HEK293 (cell line): Measurements from ENCODE around the gene AQP10.

Source experiments
- EGR2 ChIP-seq: fragments of 450-650 bp; formaldehyde crosslinking; IDR thresholded peaks from 2 replicates; pipeline ENCODE4 v1.5.1; 2016; ENCODE audit warnings: low read depth, missing biosample characterization, missing genetic modification characterization
- GLIS1 ChIP-seq: fragments of 450-650 bp; formaldehyde crosslinking; IDR thresholded peaks from 2 replicates; pipeline ENCODE4 v1.5.1; 2016; ENCODE audit warnings: missing biosample characterization, missing genetic modification characterization
- GLIS2 ChIP-seq: fragments of 450-650 bp; formaldehyde crosslinking; IDR thresholded peaks from 2 replicates; pipeline ENCODE4 v1.5.1; 2016; ENCODE audit warnings: missing biosample characterization, missing genetic modification characterization
- HOXC10 ChIP-seq: sonication (generic); formaldehyde crosslinking; IDR thresholded peaks from 2 replicates; pipeline ENCODE4 v1.8.1; 2023; ENCODE audit warnings: mild to moderate bottlenecking, missing genetic modification reagents
- KLF1 ChIP-seq: fragments of 450-650 bp; formaldehyde crosslinking; IDR thresholded peaks from 2 replicates; pipeline ENCODE4 v1.5.1; 2016; ENCODE audit warnings: missing biosample characterization, missing genetic modification characterization
- REPIN1 ChIP-seq: fragments of 450-650 bp; formaldehyde crosslinking; IDR thresholded peaks from 2 replicates; pipeline ENCODE4 v1.5.1; 2017; ENCODE audit warnings: missing biosample characterization, missing genetic modification characterization, low read depth
- SCRT2 ChIP-seq: fragments of 450-650 bp; formaldehyde crosslinking; IDR thresholded peaks from 2 replicates; pipeline ENCODE4 v1.5.1; 2016; ENCODE audit warnings: missing biosample characterization, missing genetic modification characterization
- ZBTB17 ChIP-seq: fragments of 450-650 bp; formaldehyde crosslinking; IDR thresholded peaks from 2 replicates; pipeline ENCODE4 v1.5.1; 2016; ENCODE audit warnings: missing biosample characterization, missing genetic modification characterization
- ZBTB8A ChIP-seq: fragments of 450-650 bp; formaldehyde crosslinking; IDR thresholded peaks from 2 replicates; pipeline ENCODE4 v1.5.1; 2016; ENCODE audit warnings: missing biosample characterization, missing genetic modification characterization
- ZEB2 ChIP-seq: fragments of 450-650 bp; formaldehyde crosslinking; IDR thresholded peaks from 2 replicates; pipeline ENCODE4 v1.5.1; 2016; ENCODE audit warnings: missing biosample characterization, missing genetic modification characterization
- ZFP41 ChIP-seq: fragments of 450-650 bp; formaldehyde crosslinking; IDR thresholded peaks from 2 replicates; pipeline ENCODE4 v1.5.1; 2016; ENCODE audit warnings: missing biosample characterization, missing genetic modification characterization, borderline replicate concordance
- ZIC2 ChIP-seq: fragments of 450-650 bp; formaldehyde crosslinking; IDR thresholded peaks from 2 replicates; pipeline ENCODE4 v1.5.1; 2016; ENCODE audit warnings: missing biosample characterization, missing genetic modification characterization
- ZNF114 ChIP-seq: fragments of 450-650 bp; formaldehyde crosslinking; IDR thresholded peaks from 2 replicates; pipeline ENCODE4 v1.5.0; 2017; ENCODE audit warnings: missing biosample characterization, missing genetic modification characterization
- ZNF155 ChIP-seq: fragments of 450-650 bp; formaldehyde crosslinking; IDR thresholded peaks from 2 replicates; pipeline ENCODE4 v1.5.1; 2016; ENCODE audit warnings: missing biosample characterization, missing genetic modification characterization
- ZNF221 ChIP-seq: fragments of 450-650 bp; formaldehyde crosslinking; IDR thresholded peaks from 2 replicates; pipeline ENCODE4 v1.5.1; 2017; ENCODE audit warnings: missing biosample characterization, missing genetic modification characterization, borderline replicate concordance
- ZNF223 ChIP-seq: fragments of 450-650 bp; formaldehyde crosslinking; IDR thresholded peaks from 2 replicates; pipeline ENCODE4 v1.5.1; 2016; ENCODE audit warnings: missing biosample characterization, missing genetic modification characterization
- ZNF23 ChIP-seq: fragments of 450-650 bp; formaldehyde crosslinking; IDR thresholded peaks from 2 replicates; pipeline ENCODE4 v1.5.1; 2016; ENCODE audit warnings: missing biosample characterization, missing genetic modification characterization, borderline replicate concordance
- ZNF239 ChIP-seq: fragments of 450-650 bp; formaldehyde crosslinking; IDR thresholded peaks from 2 replicates; pipeline ENCODE4 v1.5.1; 2016; ENCODE audit warnings: missing biosample characterization, missing genetic modification characterization
- ZNF311 ChIP-seq: fragments of 450-650 bp; formaldehyde crosslinking; IDR thresholded peaks from 2 replicates; pipeline ENCODE4 v1.5.1; 2017; ENCODE audit warnings: missing biosample characterization, missing genetic modification characterization, borderline replicate concordance
- ZNF354C ChIP-seq: fragments of 450-650 bp; formaldehyde crosslinking; IDR thresholded peaks from 2 replicates; pipeline ENCODE4 v1.5.1; 2016; ENCODE audit warnings: missing biosample characterization, missing genetic modification characterization, low read depth, borderline replicate concordance
- ZNF548 ChIP-seq: fragments of 450-650 bp; formaldehyde crosslinking; IDR thresholded peaks from 2 replicates; pipeline ENCODE4 v1.5.1; 2016; ENCODE audit warnings: missing biosample characterization, missing genetic modification characterization
- ZNF623 ChIP-seq: fragments of 450-650 bp; formaldehyde crosslinking; IDR thresholded peaks from 2 replicates; pipeline ENCODE4 v1.5.1; 2016; ENCODE audit warnings: missing biosample characterization, missing genetic modification characterization
- ZNF707 ChIP-seq: fragments of 450-650 bp; formaldehyde crosslinking; IDR thresholded peaks from 2 replicates; pipeline ENCODE4 v1.5.1; 2016; ENCODE audit warnings: missing biosample characterization, missing genetic modification characterization
- ZNF777 ChIP-seq: fragments of 450-650 bp; formaldehyde crosslinking; IDR thresholded peaks from 2 replicates; pipeline ENCODE4 v1.5.1; 2017; ENCODE audit warnings: missing biosample characterization, missing genetic modification characterization, borderline replicate concordance
- ZNF791 ChIP-seq: fragments of 450-650 bp; formaldehyde crosslinking; IDR thresholded peaks from 2 replicates; pipeline ENCODE4 v1.5.1; 2016; ENCODE audit warnings: missing biosample characterization, missing genetic modification characterization
- ZSCAN30 ChIP-seq: fragments of 450-650 bp; IDR thresholded peaks from 2 replicates; pipeline ENCODE4 v1.5.1; 2018; ENCODE audit warnings: missing biosample characterization, mild to moderate bottlenecking, missing genetic modification characterization, moderate library complexity
- TF ChIP-seq, protein P1 (sequence below): fragments of 450-650 bp; IDR thresholded peaks from 2 replicates; pipeline ENCODE4 v1.5.1; 2018; ENCODE audit warnings: missing biosample characterization, mild to moderate bottlenecking, missing genetic modification characterization
- TF ChIP-seq, protein P2 (sequence below): fragments of 450-650 bp; formaldehyde crosslinking; optimal IDR thresholded peaks from 2 replicates; pipeline ENCODE3; 2016; ENCODE audit warnings: missing biosample characterization, mild to moderate bottlenecking, missing genetic modification characterization
- TF ChIP-seq, protein P3 (sequence below): fragments of 450-650 bp; formaldehyde crosslinking; IDR thresholded peaks from 2 replicates; pipeline ENCODE4 v1.5.1; 2016; ENCODE audit warnings: missing biosample characterization, missing genetic modification characterization
- TF ChIP-seq, protein P4 (sequence below): fragments of 450-650 bp; formaldehyde crosslinking; IDR thresholded peaks from 2 replicates; pipeline ENCODE4 v1.5.1; 2016; ENCODE audit warnings: missing biosample characterization, missing genetic modification characterization
- TF ChIP-seq, protein P5 (sequence below): fragments of 450-650 bp; formaldehyde crosslinking; IDR thresholded peaks from 2 replicates; pipeline ENCODE4 v1.5.1; 2017; ENCODE audit warnings: missing biosample characterization, missing genetic modification characterization

Gene AQP10

DNA sequence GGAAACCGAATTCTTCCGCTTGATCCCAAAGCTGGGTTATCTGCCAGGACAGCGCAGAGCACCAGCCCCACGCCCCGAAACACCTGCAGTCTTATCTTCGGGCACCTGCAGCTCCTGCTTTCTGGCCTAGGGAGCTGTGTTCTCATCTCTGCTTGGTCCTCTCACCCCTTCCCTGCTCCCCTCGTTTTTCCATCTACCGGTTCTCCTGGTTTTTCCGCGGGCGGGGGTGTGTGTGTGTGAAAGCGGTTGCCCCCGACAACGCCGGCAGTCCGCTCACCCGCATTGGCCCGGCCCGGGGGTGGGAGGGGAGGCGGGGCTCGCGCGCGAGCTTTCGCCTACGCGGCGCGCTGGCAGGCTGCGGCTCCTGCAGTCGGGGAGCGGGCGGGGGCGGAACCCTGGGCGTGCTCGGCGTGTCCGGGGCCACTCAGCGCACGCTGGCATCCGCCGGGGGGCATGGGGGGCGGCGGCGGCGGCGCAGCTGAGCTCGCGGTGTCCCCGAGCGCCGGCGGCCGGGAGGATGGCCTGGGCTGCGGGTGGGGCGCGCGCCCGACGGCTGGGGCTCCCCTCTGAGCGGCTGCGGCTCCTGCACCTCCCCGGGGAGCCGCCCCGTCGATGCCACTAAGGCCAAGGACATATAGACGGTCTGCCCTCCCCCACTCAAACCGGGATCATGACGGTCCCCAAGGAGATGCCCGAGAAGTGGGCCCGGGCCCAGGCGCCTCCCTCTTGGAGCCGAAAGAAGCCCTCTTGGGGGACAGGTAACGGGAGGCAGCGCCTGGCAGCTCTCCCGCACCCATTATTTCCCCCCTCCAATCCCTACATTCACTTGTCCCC is 7.6 kb downstream of the AQP10 start (continued):
- no peak for TF ChIP-seq REPIN1 (tag by site-specific recombination)
- TF ChIP-seq GLIS2 (tag by site-specific recombination) = peak; percentile 80
- TF ChIP-seq, protein P1, sequence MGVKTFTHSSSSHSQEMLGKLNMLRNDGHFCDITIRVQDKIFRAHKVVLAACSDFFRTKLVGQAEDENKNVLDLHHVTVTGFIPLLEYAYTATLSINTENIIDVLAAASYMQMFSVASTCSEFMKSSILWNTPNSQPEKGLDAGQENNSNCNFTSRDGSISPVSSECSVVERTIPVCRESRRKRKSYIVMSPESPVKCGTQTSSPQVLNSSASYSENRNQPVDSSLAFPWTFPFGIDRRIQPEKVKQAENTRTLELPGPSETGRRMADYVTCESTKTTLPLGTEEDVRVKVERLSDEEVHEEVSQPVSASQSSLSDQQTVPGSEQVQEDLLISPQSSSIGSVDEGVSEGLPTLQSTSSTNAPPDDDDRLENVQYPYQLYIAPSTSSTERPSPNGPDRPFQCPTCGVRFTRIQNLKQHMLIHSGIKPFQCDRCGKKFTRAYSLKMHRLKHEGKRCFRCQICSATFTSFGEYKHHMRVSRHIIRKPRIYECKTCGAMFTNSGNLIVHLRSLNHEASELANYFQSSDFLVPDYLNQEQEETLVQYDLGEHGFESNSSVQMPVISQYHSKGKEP (tag by site-specific recombination) = 0 out of 2 replicates have a peak, but pooled peaks have one; percentile 25
- TF ChIP-seq, protein P2, sequence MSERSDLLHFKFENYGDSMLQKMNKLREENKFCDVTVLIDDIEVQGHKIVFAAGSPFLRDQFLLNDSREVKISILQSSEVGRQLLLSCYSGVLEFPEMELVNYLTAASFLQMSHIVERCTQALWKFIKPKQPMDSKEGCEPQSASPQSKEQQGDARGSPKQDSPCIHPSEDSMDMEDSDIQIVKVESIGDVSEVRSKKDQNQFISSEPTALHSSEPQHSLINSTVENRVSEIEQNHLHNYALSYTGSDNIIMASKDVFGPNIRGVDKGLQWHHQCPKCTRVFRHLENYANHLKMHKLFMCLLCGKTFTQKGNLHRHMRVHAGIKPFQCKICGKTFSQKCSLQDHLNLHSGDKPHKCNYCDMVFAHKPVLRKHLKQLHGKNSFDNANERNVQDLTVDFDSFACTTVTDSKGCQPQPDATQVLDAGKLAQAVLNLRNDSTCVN = peak; percentile 65
- TF ChIP-seq ZNF548 (tag by site-specific recombination) = no peak
- TF ChIP-seq, protein P3, sequence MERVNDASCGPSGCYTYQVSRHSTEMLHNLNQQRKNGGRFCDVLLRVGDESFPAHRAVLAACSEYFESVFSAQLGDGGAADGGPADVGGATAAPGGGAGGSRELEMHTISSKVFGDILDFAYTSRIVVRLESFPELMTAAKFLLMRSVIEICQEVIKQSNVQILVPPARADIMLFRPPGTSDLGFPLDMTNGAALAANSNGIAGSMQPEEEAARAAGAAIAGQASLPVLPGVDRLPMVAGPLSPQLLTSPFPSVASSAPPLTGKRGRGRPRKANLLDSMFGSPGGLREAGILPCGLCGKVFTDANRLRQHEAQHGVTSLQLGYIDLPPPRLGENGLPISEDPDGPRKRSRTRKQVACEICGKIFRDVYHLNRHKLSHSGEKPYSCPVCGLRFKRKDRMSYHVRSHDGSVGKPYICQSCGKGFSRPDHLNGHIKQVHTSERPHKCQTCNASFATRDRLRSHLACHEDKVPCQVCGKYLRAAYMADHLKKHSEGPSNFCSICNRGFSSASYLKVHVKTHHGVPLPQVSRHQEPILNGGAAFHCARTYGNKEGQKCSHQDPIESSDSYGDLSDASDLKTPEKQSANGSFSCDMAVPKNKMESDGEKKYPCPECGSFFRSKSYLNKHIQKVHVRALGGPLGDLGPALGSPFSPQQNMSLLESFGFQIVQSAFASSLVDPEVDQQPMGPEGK = peak; percentile 57
- TF ChIP-seq ZBTB17 (tag by site-specific recombination) = peak; percentile 16; the same call in 1 of the 2 replicates
- no peak for TF ChIP-seq ZNF223 (tag by site-specific recombination)
- no peak for TF ChIP-seq ZNF311
- TF ChIP-seq ZNF777 = no peak
- no peak for TF ChIP-seq ZNF114
- no peak for TF ChIP-seq ZBTB8A
- TF ChIP-seq ZNF155 (tag by site-specific recombination) = no peak
- TF ChIP-seq KLF1 = peak; percentile 32; the same call in 1 of the 2 replicates
- no peak for TF ChIP-seq ZNF239 (tag by site-specific recombination)
- no peak for TF ChIP-seq ZNF221 (tag by site-specific recombination)
- no peak for TF ChIP-seq ZFP41 (tag by site-specific recombination)
- peak; percentile 18 for TF ChIP-seq GLIS1
- TF ChIP-seq, protein P4, sequence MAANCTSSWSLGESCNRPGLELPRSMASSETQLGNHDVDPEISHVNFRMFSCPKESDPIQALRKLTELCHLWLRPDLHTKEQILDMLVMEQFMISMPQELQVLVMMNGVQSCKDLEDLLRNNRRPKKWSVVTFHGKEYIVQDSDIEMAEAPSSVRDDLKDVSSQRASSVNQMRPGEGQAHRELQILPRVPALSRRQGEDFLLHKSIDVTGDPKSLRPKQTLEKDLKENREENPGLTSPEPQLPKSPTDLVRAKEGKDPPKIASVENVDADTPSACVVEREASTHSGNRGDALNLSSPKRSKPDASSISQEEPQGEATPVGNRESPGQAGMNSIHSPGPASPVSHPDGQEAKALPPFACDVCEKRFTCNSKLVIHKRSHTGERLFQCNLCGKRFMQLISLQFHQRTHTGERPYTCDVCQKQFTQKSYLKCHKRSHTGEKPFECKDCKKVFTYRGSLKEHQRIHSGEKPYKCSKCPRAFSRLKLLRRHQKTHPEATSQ (tag by site-specific recombination) = no peak
- TF ChIP-seq ZIC2 = peak; percentile 14; the same call in 1 of the 2 replicates
- TF ChIP-seq EGR2 = peak; percentile 76
- 0 out of 2 replicates have a peak, but pooled peaks have one; percentile 10 for TF ChIP-seq SCRT2 (tag by site-specific recombination)
- TF ChIP-seq ZNF623 (tag by site-specific recombination) = no peak
- no peak for TF ChIP-seq ZNF354C
- TF ChIP-seq ZNF791 (tag by site-specific recombination) = no peak
- TF ChIP-seq, protein P5, sequence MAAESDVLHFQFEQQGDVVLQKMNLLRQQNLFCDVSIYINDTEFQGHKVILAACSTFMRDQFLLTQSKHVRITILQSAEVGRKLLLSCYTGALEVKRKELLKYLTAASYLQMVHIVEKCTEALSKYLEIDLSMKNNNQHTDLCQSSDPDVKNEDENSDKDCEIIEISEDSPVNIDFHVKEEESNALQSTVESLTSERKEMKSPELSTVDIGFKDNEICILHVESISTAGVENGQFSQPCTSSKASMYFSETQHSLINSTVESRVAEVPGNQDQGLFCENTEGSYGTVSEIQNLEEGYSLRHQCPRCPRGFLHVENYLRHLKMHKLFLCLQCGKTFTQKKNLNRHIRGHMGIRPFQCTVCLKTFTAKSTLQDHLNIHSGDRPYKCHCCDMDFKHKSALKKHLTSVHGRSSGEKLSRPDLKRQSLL (tag by site-specific recombination) = no peak
- TF ChIP-seq ZEB2 (tag by site-specific recombination) = no peak
- no peak for TF ChIP-seq ZNF23 (tag by site-specific recombination)
- no peak for TF ChIP-seq HOXC10 (CRISPR knock-in tag)
- no peak for TF ChIP-seq ZSCAN30 (tag by site-specific recombination)
- no peak for TF ChIP-seq ZNF707 (tag by site-specific recombination)
